Endodermal cell (in vitro differentiated cells): ENCODE measurements around the gene LTBP4. TPM values are rescaled to one million over a fixed set of nuclear protein-coding genes. Genes with fewer than 3 reads are reported as not detected.
"Not testable (repeated sequence)": the region's sequence is repeated elsewhere in the genome, so short reads cannot be mapped to it uniquely, and the experiment has no call there.

Source experiments
- DNase-seq: peaks from one replicate; pipeline ENCODE4 v3.0.0-alpha.2; 2017
- H3K27ac ChIP-seq: 2 replicates; pipeline ENCODE4 v1.5.1; 2013; ENCODE audit warnings: mild to moderate bottlenecking, low read depth, low read length, moderate library complexity
- H3K27me3 ChIP-seq: 2 replicates; pipeline ENCODE4 v1.6.1; 2013; ENCODE audit warnings: mild to moderate bottlenecking, low read length, moderate library complexity; ENCODE audit not compliant: insufficient read depth, control insufficient read depth, poor library complexity, severe bottlenecking
- H3K36me3 ChIP-seq: 2 replicates; pipeline ENCODE4 v1.7.0; 2013; ENCODE audit warnings: mild to moderate bottlenecking, low read length, moderate library complexity; ENCODE audit not compliant: control insufficient read depth, insufficient read depth
- H3K4me1 ChIP-seq: one replicate; pipeline ENCODE4 v1.7.0; 2013; ENCODE audit warnings: low read length; ENCODE audit not compliant: control insufficient read depth, insufficient read depth
- H3K4me3 ChIP-seq: 2 replicates; pipeline ENCODE4 v1.5.1; 2013; ENCODE audit warnings: mild to moderate bottlenecking, low read length, moderate library complexity
- H3K9ac ChIP-seq: 2 replicates; pipeline ENCODE4 v1.6.1; 2013; ENCODE audit warnings: mild to moderate bottlenecking, low read length, moderate library complexity; ENCODE audit not compliant: poor library complexity, severe bottlenecking; ENCODE audit errors: extremely low read depth
- H3K9me3 ChIP-seq: 2 replicates; pipeline ENCODE4 v1.6.1; 2013; ENCODE audit warnings: mild to moderate bottlenecking, low read length, moderate library complexity; ENCODE audit not compliant: control insufficient read depth
- H3K27ac Mint-ChIP-seq: 2 replicates; pipeline ENCODE4 v1.8.0; 2020; ENCODE audit warnings: mixed read lengths
- H3K27me3 Mint-ChIP-seq: 2 replicates; pipeline ENCODE4 v1.8.0; 2021; ENCODE audit warnings: mild to moderate bottlenecking, mixed read lengths; ENCODE audit not compliant: insufficient read depth
- H3K36me3 Mint-ChIP-seq: 2 replicates; pipeline ENCODE4 v1.8.0; 2020; ENCODE audit warnings: low read depth, mixed read lengths
- H3K4me1 Mint-ChIP-seq: 2 replicates; pipeline ENCODE4 v1.8.0; 2020; ENCODE audit warnings: mixed read lengths
- H3K4me3 Mint-ChIP-seq: 2 replicates; pipeline ENCODE4 v1.8.0; 2020; ENCODE audit warnings: mild to moderate bottlenecking, moderate library complexity, mixed read lengths
- H3K9me3 Mint-ChIP-seq: 2 replicates; pipeline ENCODE4 v1.8.0; 2020; ENCODE audit warnings: mild to moderate bottlenecking, mixed read lengths
- CTCF ChIP-seq: fragments of 200-600 bp; sonication (generic); conservative IDR thresholded peaks from 2 replicates; pipeline ENCODE4 v1.5.0; 2021; ENCODE audit warnings: antibody characterized with exemption, mild to moderate bottlenecking
- WGBS, 2 experiments: methylation state at CpG; one replicate each; pipeline versions ENCODE4 v1.1.5 to v1.1.7; 2013; ENCODE audit warnings: missing lambda C conversion rate in 2 of 2, mixed read lengths in 1 of 2; ENCODE audit not compliant: insufficient coverage in 1 of 2, insufficient read length in 1 of 2; 5-methylcytosine and 5-hydroxymethylcytosine counted together
- total RNA-seq, 2 donors: library from RNA; stranded (reverse); fragmentation: NEBNext Ultra II Directional in 1 of 2; extraction: Animal tissue kit (Norgen Biotek cat#: 25700) in 1 of 2; gene quantifications; 2 replicates in 1 of 2; 3 replicates in 1 of 2; pipeline ENCODE4 v1.2.1, GENCODE V29; 2021

The LTBP4 gene
- total RNA-seq, 2 donors from 2014 or later: 104 to 133 TPM

- peaks cover 40% of the 10 kb centered on the region for H3K36me3 ChIP-seq
- H3K9ac ChIP-seq: peak overlapping the region; percentile 20
- H3K9me3 Mint-ChIP-seq: no peaks in the 10 kb centered on the region
- no peaks in the 10 kb centered on the region for H3K27me3 ChIP-seq
- no peaks in the 10 kb centered on the region for H3K27me3 Mint-ChIP-seq
- peaks cover 69% of the 10 kb centered on the region for H3K36me3 Mint-ChIP-seq
- DNase-seq: peak; percentile 99
- H3K4me3 ChIP-seq: no peak overlapping the region
- 18 to 29% methylated on average over 21 to 40 of the region's 41 CpGs for WGBS, 2 experiments
- H3K9me3 ChIP-seq: no peaks in the 10 kb centered on the region
- TF ChIP-seq CTCF: no peak
- peaks cover 18% of the 10 kb centered on the region for H3K4me1 Mint-ChIP-seq
- peak overlapping the region; percentile 32 for H3K4me3 Mint-ChIP-seq
- H3K27ac Mint-ChIP-seq: peak overlapping the region; percentile 96
- no peaks in the 10 kb centered on the region for H3K4me1 ChIP-seq
- peak overlapping the region; percentile 50 for H3K27ac ChIP-seq
Measured at GRCh38 chr19:40623403-40624251, 22.5 kb downstream of the LTBP4 start.

- not testable (repeated sequence) for H3K9me3 Mint-ChIP-seq, H3K4me3 ChIP-seq, H3K9ac ChIP-seq, H3K27me3 Mint-ChIP-seq, H3K27me3 ChIP-seq, H3K27ac ChIP-seq, H3K27ac Mint-ChIP-seq, DNase-seq, H3K9me3 ChIP-seq, H3K4me1 ChIP-seq, H3K4me3 Mint-ChIP-seq
- 85 to 89% methylated on average over 10 to 14 of the region's 14 CpGs for WGBS, 2 experiments
- Mint-ChIP-seq H3K4me1 (peaks cover 18% of the 10 kb centered on the region), H3K36me3 (peaks cover 64% of the 10 kb centered on the region)
- peaks cover 31% of the 10 kb centered on the region for H3K36me3 ChIP-seq
Measured at GRCh38 chr19:40624369-40625153, 23.4 kb downstream of the LTBP4 start.

- no peaks in the 10 kb centered on the region for H3K27me3 ChIP-seq
- Mint-ChIP-seq H3K27me3 (no peaks in the 10 kb centered on the region), H3K9me3 (no peaks in the 10 kb centered on the region), H3K36me3 (peaks cover 68% of the 10 kb centered on the region), H3K27ac (no peak overlapping the region), H3K4me1 (peaks cover 15% of the 10 kb centered on the region), H3K4me3 (no peak overlapping the region)
- no peak overlapping the region for H3K9ac ChIP-seq
- H3K36me3 ChIP-seq: peaks cover 30% of the 10 kb centered on the region
- no peaks in the 10 kb centered on the region for H3K4me1 ChIP-seq
- TF ChIP-seq CTCF: no peak
- 89 to 93% methylated on average over 3 to 7 of the region's 7 CpGs for WGBS, 2 experiments
- no peaks in the 10 kb centered on the region for H3K9me3 ChIP-seq
- H3K27ac ChIP-seq: no peak overlapping the region
- no peak overlapping the region for H3K4me3 ChIP-seq
- no peak for DNase-seq
Measured at GRCh38 chr19:40625406-40626120, 24.4 kb downstream of the LTBP4 start.
